Measurements from ENCODE around the gene ABCA13.
A peak's percentile ranks its signal among the peaks of the same experiment; 100 is the strongest.

ABCA13 gene

GRCh38 chr7:48289656-48290055 lies 118.4 kb downstream of the ABCA13 start:
- no peaks in the 10 kb centered on the region for H3K36me3 ChIP-seq
- H3K4me3 ChIP-seq (ENCODE audit: low read depth, low read length), result no peak overlapping the region
- H3K9me3 ChIP-seq, result no peaks in the 10 kb centered on the region
- no peaks in the 10 kb centered on the region for H3K4me1 ChIP-seq
- no peak for DNase-seq
- no peak for TF ChIP-seq CTCF (IDR thresholded peaks at IDR 0.05; ENCODE audit: low read depth, low read length)
- no peaks in the 10 kb centered on the region for H3K27me3 ChIP-seq

GRCh38 chr7:48292949-48293348 lies 121.7 kb downstream of the ABCA13 start:
- no peak for TF ChIP-seq CTCF (IDR thresholded peaks at IDR 0.05; ENCODE audit: low read depth, low read length)
- Histone ChIP-seq H3K9me3 (no peaks in the 10 kb centered on the region), H3K4me1 (no peaks in the 10 kb centered on the region), H3K27me3 (no peaks in the 10 kb centered on the region), H3K36me3 (no peaks in the 10 kb centered on the region), H3K4me3 (ENCODE audit: low read depth, low read length) (no peak overlapping the region)
- DNase-seq, result no peak

GRCh38 chr7:48295296-48295971 lies 124.2 kb downstream of the ABCA13 start:
- no peak for TF ChIP-seq CTCF (IDR thresholded peaks at IDR 0.05; ENCODE audit: low read depth, low read length)
- Histone ChIP-seq H3K36me3 (no peaks in the 10 kb centered on the region), H3K27me3 (no peaks in the 10 kb centered on the region), H3K9me3 (no peaks in the 10 kb centered on the region; the same call in 1 of the 2 replicates), H3K4me1 (no peaks in the 10 kb centered on the region), H3K4me3 (ENCODE audit: low read depth, low read length) (no peak overlapping the region)
- no peak for DNase-seq

- Histone ChIP-seq H3K4me3 (ENCODE audit: low read depth, low read length) (no peak overlapping the region), H3K9me3 (no peaks in the 10 kb centered on the region; the same call in 1 of the 2 replicates), H3K27me3 (no peaks in the 10 kb centered on the region), H3K4me1 (no peaks in the 10 kb centered on the region), H3K36me3 (no peaks in the 10 kb centered on the region)
- no peak for DNase-seq
- no peak for TF ChIP-seq CTCF (IDR thresholded peaks at IDR 0.05; ENCODE audit: low read depth, low read length)
Measured at GRCh38 chr7:48296966-48297365, 125.7 kb downstream of the ABCA13 start.

GRCh38 chr7:48298779-48299178 lies 127.5 kb downstream of the ABCA13 start:
- Histone ChIP-seq H3K27me3 (no peaks in the 10 kb centered on the region), H3K36me3 (no peaks in the 10 kb centered on the region), H3K9me3 (no peaks in the 10 kb centered on the region; the same call in 1 of the 2 replicates), H3K4me1 (no peaks in the 10 kb centered on the region), H3K4me3 (ENCODE audit: low read depth, low read length) (no peak overlapping the region)
- no peak for DNase-seq
- TF ChIP-seq CTCF (IDR thresholded peaks at IDR 0.05; ENCODE audit: low read depth, low read length), result no peak

- Histone ChIP-seq H3K27me3 (no peaks in the 10 kb centered on the region), H3K4me1 (no peaks in the 10 kb centered on the region), H3K9me3 (no peaks in the 10 kb centered on the region; the same call in 1 of the 2 replicates), H3K4me3 (ENCODE audit: low read depth, low read length) (no peak overlapping the region), H3K36me3 (no peaks in the 10 kb centered on the region)
- TF ChIP-seq CTCF (IDR thresholded peaks at IDR 0.05; ENCODE audit: low read depth, low read length), result peak; percentile 78
- peak; percentile 57 for DNase-seq
Measured at GRCh38 chr7:48299580-48300169, 128.4 kb downstream of the ABCA13 start.

Measured in BE2C (cell line).